Brain microvascular endothelial cell (primary cell): ENCODE measurements around the gene OR51L1.

Source experiments
- DNase-seq: peaks from one replicate; pipeline ENCODE4 v3.0.0-alpha.2; 2020
- H3K27ac ChIP-seq: fragments of 250-450 bp; sonication (Bioruptor Pico); 2 replicates; pipeline ENCODE4 v1.5.1; 2020; ENCODE audit warnings: mild to moderate bottlenecking, moderate library complexity
- H3K27me3 ChIP-seq: fragments of 250-450 bp; sonication (Bioruptor Pico); replicated peaks from 2 replicates; pipeline ENCODE4 v1.5.1; 2020; ENCODE audit warnings: mild to moderate bottlenecking
- H3K36me3 ChIP-seq: fragments of 250-450 bp; sonication (Bioruptor Pico); replicated peaks from 2 replicates; pipeline ENCODE4 v1.5.1; 2020; ENCODE audit warnings: mild to moderate bottlenecking
- H3K4me3 ChIP-seq: 2 replicates; pipeline ENCODE4 v1.5.1; 2011; ENCODE audit warnings: low read depth, mild to moderate bottlenecking, control low read depth, low read length, moderate library complexity
- in situ Hi-C: cut with HindIII; loops from 2 replicates; pipeline ENCODE4 v1.10.0; 2017; ENCODE audit warnings: low sequenced_read_pairs, low pct_ligation_motif_present
- TF ChIP-seq, protein P1 (sequence below): IDR thresholded peaks from 2 replicates; pipeline ENCODE4 v1.5.1; 2011; ENCODE audit warnings: low read depth, mild to moderate bottlenecking, moderate library complexity, low read length, control low read depth, inconsistent platforms; ENCODE audit errors: missing control alignments

OR51L1 gene

DNA sequence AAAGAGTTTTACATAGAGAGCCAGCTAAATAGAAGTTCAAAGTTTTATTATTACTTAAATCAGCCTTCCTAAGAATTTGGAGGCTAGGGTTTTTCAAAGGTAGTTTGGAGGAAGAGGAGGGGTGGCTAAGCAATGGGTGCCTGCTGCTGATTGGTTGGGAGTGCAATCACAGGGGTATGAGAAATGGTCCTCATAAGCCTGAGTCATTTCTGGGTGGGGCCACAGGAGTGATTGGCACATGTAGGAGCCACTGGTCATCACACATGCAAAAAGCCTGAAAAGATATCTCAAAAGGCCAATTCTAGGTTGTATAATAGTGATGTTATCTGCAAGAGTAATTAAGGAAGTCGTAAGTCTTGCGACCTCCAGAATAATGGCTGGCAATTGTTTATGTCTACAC, 12.9 kb downstream of the OR51L1 start:
- H3K36me3 ChIP-seq, result no peaks in the 10 kb centered on the region
- in situ Hi-C loops, result no loop called here

DNA sequence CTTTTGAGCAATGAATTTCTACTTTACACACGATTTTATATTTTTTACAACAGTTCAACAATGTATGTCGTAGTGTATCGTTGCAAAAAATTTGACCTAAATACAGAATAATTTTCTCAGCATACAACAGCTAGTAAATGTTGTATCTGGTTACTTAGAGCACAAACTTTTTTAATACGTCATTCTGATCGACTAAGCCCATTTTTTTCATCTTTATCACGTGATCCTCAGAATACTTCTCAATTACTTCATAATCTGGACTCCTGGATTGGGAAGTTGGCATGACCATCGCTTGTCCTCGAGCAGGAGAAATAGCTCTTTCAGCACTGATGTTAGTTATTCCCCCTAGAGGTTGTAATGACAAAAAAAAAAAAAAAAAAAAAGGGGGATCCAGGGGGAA, 16.6 kb downstream of the OR51L1 start:
- in situ Hi-C loops, result no loop called here
- Histone ChIP-seq H3K4me3 (no peak overlapping the region), H3K27me3 (no peaks in the 10 kb centered on the region), H3K36me3 (no peaks in the 10 kb centered on the region), H3K27ac (no peak overlapping the region)
- DNase-seq, result no peak
- TF ChIP-seq, protein P1, sequence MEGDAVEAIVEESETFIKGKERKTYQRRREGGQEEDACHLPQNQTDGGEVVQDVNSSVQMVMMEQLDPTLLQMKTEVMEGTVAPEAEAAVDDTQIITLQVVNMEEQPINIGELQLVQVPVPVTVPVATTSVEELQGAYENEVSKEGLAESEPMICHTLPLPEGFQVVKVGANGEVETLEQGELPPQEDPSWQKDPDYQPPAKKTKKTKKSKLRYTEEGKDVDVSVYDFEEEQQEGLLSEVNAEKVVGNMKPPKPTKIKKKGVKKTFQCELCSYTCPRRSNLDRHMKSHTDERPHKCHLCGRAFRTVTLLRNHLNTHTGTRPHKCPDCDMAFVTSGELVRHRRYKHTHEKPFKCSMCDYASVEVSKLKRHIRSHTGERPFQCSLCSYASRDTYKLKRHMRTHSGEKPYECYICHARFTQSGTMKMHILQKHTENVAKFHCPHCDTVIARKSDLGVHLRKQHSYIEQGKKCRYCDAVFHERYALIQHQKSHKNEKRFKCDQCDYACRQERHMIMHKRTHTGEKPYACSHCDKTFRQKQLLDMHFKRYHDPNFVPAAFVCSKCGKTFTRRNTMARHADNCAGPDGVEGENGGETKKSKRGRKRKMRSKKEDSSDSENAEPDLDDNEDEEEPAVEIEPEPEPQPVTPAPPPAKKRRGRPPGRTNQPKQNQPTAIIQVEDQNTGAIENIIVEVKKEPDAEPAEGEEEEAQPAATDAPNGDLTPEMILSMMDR, result no peak

More for the DNA sequence above, 12.9 kb downstream of the OR51L1 start:
- Histone ChIP-seq H3K4me3 (no peak overlapping the region), H3K27ac (no peak overlapping the region), H3K27me3 (no peaks in the 10 kb centered on the region)
- DNase-seq, result no peak
- TF ChIP-seq, protein P1, result no peak

DNA sequence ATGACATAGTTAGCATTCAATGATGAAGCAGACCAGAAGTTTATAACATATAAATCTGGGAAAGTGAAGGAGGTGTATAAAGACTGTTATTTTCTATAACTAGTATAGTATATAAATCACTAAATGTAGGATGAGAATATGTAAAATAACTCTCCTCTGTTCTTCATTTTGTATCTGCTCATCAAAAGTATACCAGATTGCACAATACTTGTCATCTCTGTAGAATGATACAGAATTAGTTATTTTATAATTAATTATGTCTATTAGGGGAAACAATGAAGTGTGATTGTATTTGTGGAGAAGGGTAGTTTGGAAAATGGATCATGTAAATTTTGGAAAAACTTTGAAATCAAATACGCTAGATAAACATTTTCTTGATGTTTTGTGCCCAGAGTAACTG, 18.4 kb downstream of the OR51L1 start:
- TF ChIP-seq, protein P1, result no peak
- no peak for DNase-seq
- Histone ChIP-seq H3K27ac (no peak overlapping the region), H3K4me3 (no peak overlapping the region), H3K36me3 (no peaks in the 10 kb centered on the region), H3K27me3 (no peaks in the 10 kb centered on the region)
- in situ Hi-C loops, result no loop called here

DNA sequence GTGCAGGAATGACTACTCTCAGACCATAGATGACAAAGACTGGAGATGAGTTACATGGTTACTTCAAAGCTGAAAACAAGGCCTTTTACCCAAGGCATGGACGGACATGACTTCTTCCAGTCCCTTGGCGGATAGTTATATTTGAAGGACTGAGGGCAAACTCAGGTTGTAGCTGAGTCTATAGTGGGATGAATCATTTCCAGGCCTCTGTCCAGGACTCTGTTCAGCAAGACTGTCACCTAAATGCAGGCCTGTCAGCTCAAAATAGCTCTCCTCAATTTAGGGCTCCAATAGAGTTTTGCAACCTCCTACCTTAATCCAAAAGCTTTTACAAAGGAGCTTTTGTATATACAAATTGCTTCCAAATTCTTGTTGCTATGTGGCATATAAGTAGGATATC, 27.3 kb downstream of the OR51L1 start:
- in situ Hi-C loops, result no loop called here
- TF ChIP-seq, protein P1, result no peak
- Histone ChIP-seq H3K27ac (no peak overlapping the region), H3K36me3 (no peaks in the 10 kb centered on the region), H3K27me3 (no peaks in the 10 kb centered on the region), H3K4me3 (no peak overlapping the region)
- no peak for DNase-seq

DNA sequence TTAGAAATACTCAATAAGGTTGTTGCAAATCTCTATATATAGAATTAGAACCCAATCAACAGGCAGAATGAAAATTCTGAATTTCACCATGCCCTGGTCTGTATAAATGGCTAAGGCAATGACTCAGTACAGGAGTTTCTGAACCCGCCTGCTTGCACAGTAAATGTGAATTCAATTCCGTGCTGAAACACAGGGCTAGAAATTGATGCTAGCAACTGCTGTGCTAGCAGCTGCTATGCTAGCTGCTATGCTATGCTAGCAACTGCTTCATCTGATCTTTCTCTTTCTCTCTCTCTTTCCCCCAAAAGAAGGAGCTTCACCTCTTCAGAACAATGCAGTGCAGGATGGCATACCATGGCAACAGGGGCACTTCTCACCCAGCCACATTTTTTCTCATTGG, 42.0 kb downstream of the OR51L1 start:
- TF ChIP-seq, protein P1, result no peak
- in situ Hi-C loops, result no loop called here
- no peak overlapping the region for H3K4me3 ChIP-seq
- H3K27ac ChIP-seq, result no peak overlapping the region
- no peaks in the 10 kb centered on the region for H3K27me3 ChIP-seq
- DNase-seq, result no peak
- no peaks in the 10 kb centered on the region for H3K36me3 ChIP-seq

DNA sequence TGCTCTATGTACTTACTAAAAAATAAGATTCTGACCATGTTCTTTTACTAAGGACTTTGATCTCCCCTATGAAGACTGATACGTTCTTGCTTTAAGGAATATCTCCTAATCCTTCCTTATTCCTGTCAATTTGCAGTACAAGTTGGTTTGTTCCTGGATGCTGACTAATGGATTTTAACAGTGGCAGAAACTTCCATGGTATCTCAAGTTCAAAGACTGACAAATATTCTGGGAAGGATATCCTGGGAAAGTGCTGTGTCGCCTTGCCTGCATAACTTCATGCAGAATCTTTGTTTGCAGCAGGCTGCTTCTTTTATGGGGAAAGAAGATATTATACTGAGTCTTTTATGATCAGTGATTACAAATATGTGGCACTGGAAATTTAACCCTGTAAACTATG, 43.3 kb downstream of the OR51L1 start:
- no peak for DNase-seq
- TF ChIP-seq, protein P1, result no peak
- Histone ChIP-seq H3K4me3 (no peak overlapping the region), H3K27me3 (no peaks in the 10 kb centered on the region), H3K27ac (no peak overlapping the region), H3K36me3 (no peaks in the 10 kb centered on the region)
- in situ Hi-C loops, result no loop called here
